Measurements from ENCODE around the gene IL23A. TPM values are rescaled to one million over a fixed set of nuclear protein-coding genes. Genes with fewer than 3 reads are reported as not detected.

The IL23A gene
- polyA plus RNA-seq, 1 of the 3 experiments (the other 2 are of a cell fraction) = 0.46 TPM

DNA sequence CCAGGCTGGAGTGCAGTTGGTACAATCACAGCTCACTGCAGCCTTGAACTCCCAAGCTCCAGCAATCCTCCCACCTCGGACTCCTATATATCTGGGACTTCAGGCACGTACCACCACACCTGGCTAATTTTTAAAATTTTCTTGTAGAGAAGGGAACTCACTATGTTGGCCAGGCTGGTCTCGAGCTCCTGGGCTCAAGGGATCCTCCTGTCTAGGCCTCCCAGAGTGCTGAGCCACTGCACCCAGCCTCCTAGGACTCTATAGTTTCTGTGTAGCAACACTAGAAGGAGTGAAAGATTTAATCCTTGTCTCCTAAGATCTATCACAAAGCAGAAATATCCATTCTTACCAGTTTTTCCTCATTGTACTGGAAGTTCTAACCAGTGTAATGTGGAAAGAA, 28.3 kb downstream of the IL23A start:
- 46% methylated on average over 3 of the region's 3 CpGs for WGBS (ENCODE audit: low lambda C conversion rate)
- no peaks in the 10 kb centered on the region for H3F3A ChIP-seq (replicated peaks; ENCODE audit: insufficient read depth)
- H3K4me2 ChIP-seq = no peak overlapping the region
- no peaks in the 10 kb centered on the region for H3K79me2 ChIP-seq (ENCODE audit: insufficient read depth)
- no peak overlapping the region for H2AFZ ChIP-seq (ENCODE audit: low read depth)
- H3K9me2 ChIP-seq = no peaks in the 10 kb centered on the region
- no peaks in the 10 kb centered on the region for H3K27me3 ChIP-seq (ENCODE audit: insufficient read depth)
- DNase-seq = no peak
- H3K27ac ChIP-seq (ENCODE audit: low read depth in 2 of 2, low read length in 1 of 2) = no peak overlapping the region
- TF ChIP-seq YY1 (IDR thresholded peaks at IDR 0.05; ENCODE audit: low read depth) (no peak), MXI1 (IDR thresholded peaks at IDR 0.05; ENCODE audit: low read depth, low read length) (no peak), MEF2A (IDR thresholded peaks at IDR 0.05; ENCODE audit: borderline replicate concordance, low read depth) (no peak), EP300 (IDR thresholded peaks at IDR 0.05; ENCODE audit: borderline replicate concordance in 1 of 2, low read depth in 1 of 2, low read length in 1 of 2) (no peak), CTCF (IDR thresholded peaks at IDR 0.05) (no peak), TAF1 (IDR thresholded peaks at IDR 0.05; ENCODE audit: borderline replicate concordance, low read depth, low read length) (no peak), NFIC (IDR thresholded peaks at IDR 0.05; ENCODE audit: borderline replicate concordance) (no peak), JUND (IDR thresholded peaks at IDR 0.05) (no peak), USF1 (IDR thresholded peaks at IDR 0.05; ENCODE audit: borderline replicate concordance, low read depth) (no peak), ELF1 (IDR thresholded peaks at IDR 0.05) (no peak)
- TF ChIP-seq, protein P1, sequence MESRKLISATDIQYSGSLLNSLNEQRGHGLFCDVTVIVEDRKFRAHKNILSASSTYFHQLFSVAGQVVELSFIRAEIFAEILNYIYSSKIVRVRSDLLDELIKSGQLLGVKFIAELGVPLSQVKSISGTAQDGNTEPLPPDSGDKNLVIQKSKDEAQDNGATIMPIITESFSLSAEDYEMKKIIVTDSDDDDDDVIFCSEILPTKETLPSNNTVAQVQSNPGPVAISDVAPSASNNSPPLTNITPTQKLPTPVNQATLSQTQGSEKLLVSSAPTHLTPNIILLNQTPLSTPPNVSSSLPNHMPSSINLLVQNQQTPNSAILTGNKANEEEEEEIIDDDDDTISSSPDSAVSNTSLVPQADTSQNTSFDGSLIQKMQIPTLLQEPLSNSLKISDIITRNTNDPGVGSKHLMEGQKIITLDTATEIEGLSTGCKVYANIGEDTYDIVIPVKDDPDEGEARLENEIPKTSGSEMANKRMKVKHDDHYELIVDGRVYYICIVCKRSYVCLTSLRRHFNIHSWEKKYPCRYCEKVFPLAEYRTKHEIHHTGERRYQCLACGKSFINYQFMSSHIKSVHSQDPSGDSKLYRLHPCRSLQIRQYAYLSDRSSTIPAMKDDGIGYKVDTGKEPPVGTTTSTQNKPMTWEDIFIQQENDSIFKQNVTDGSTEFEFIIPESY (IDR thresholded peaks at IDR 0.05; ENCODE audit: borderline replicate concordance, low read depth) = no peak
- TF ChIP-seq, protein P2, sequence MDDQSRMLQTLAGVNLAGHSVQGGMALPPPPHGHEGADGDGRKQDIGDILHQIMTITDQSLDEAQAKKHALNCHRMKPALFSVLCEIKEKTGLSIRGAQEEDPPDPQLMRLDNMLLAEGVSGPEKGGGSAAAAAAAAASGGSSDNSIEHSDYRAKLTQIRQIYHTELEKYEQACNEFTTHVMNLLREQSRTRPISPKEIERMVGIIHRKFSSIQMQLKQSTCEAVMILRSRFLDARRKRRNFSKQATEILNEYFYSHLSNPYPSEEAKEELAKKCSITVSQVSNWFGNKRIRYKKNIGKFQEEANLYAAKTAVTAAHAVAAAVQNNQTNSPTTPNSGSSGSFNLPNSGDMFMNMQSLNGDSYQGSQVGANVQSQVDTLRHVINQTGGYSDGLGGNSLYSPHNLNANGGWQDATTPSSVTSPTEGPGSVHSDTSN (IDR thresholded peaks at IDR 0.05) = no peak
- H3K4me3 ChIP-seq (ENCODE audit: low read depth in 2 of 2, low read length in 1 of 2) = no peak overlapping the region
- ChIA-PET CTCF (no interaction called here), POLR2A (no interaction called here)
- no peaks in the 10 kb centered on the region for H3K36me3 ChIP-seq (replicated peaks in 1 of 2; ENCODE audit: control insufficient read depth in 1 of 2, insufficient read depth in 2 of 2, low read length in 1 of 2)
- no peak overlapping the region for H3K9ac ChIP-seq
- no peaks in the 10 kb centered on the region for H4K20me1 ChIP-seq (ENCODE audit: insufficient read depth)
- H3K9me3 ChIP-seq = no peaks in the 10 kb centered on the region
- no peaks in the 10 kb centered on the region for H3K4me1 ChIP-seq (ENCODE audit: control insufficient read depth in 1 of 2, insufficient read depth in 2 of 2, low read depth in 1 of 2, low read length in 1 of 2)

DNA sequence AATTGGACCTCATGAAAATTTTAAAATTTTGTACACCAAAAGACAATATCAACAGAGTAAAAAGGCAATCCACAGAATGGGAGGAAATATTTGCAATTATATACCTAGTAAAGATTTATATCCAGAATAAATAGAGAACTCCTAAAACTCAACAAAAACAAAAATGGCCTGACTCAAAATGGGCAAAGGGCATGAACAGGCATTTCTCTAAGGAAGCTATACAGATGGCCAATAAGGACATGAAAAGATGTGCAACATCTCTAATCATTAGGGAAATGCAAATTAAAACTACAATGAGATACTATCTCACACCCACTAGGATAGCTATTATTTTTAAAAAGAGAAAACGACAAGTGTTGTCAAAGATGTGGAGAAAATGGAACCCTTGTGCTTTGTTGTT, 34.8 kb downstream of the IL23A start:
- H3K27me3 ChIP-seq (ENCODE audit: insufficient read depth) = no peaks in the 10 kb centered on the region
- ChIA-PET POLR2A (no interaction called here), CTCF (interaction anchor here (1.4 kb wide), 1 partner anchor 9 kb away, joined by 3 read pairs; no protein-coding TSS in a partner anchor)
- no peaks in the 10 kb centered on the region for H3K9me2 ChIP-seq
- no peaks in the 10 kb centered on the region for H3K79me2 ChIP-seq (ENCODE audit: insufficient read depth)
- H3K9ac ChIP-seq = no peak overlapping the region
- H3K36me3 ChIP-seq (replicated peaks in 1 of 2; ENCODE audit: control insufficient read depth in 1 of 2, insufficient read depth in 2 of 2, low read length in 1 of 2) = no peaks in the 10 kb centered on the region
- no peak overlapping the region; the same call in 1 of the 2 replicates for H2AFZ ChIP-seq (ENCODE audit: low read depth)
- H3K9me3 ChIP-seq = peaks cover 8% of the 10 kb centered on the region; the same call in 1 of the 2 replicates
- 80% methylated on average over 1 of the region's 1 CpG for WGBS (ENCODE audit: low lambda C conversion rate)
- no peaks in the 10 kb centered on the region for H4K20me1 ChIP-seq (ENCODE audit: insufficient read depth)
- H3K4me1 ChIP-seq (ENCODE audit: control insufficient read depth in 1 of 2, insufficient read depth in 2 of 2, low read depth in 1 of 2, low read length in 1 of 2) = no peaks in the 10 kb centered on the region
- TF ChIP-seq JUND (IDR thresholded peaks at IDR 0.05) (no peak), EZH2phosphoT487 (IDR thresholded peaks at IDR 0.05; ENCODE audit: borderline replicate concordance, low read depth) (no peak), FOXM1 (IDR thresholded peaks at IDR 0.05; ENCODE audit: low read depth) (no peak), NFIC (IDR thresholded peaks at IDR 0.05; ENCODE audit: borderline replicate concordance) (no peak), REST (IDR thresholded peaks at IDR 0.05; ENCODE audit: low read depth, low read length) (no peak)
- H3K27ac ChIP-seq (ENCODE audit: low read depth in 2 of 2, low read length in 1 of 2) = no peak overlapping the region
- no peak overlapping the region for H3K4me2 ChIP-seq
- no peak overlapping the region for H3K4me3 ChIP-seq (ENCODE audit: low read depth in 2 of 2, low read length in 1 of 2)
- no peak for DNase-seq
- H3F3A ChIP-seq (replicated peaks; ENCODE audit: insufficient read depth) = no peaks in the 10 kb centered on the region

All from SK-N-SH (cell line).